Sigmoid colon (tissue), 4 donors: ENCODE measurements around the gene HYAL4.

Experiments
- POLR2AphosphoS5 ChIP-seq, 4 donors: sonication (generic); formaldehyde crosslinking; IDR thresholded peaks; one replicate each; pipeline ENCODE4 v1.6.1; 2017; ENCODE audit warnings: antibody characterized with exemption in 4 of 4
- TF ChIP-seq, protein P1 (sequence below), 4 experiments: fragments of 450-650 bp in 3 of 4; fragments of 200-600 bp in 1 of 4; IDR thresholded peaks; one replicate each; pipeline ENCODE4 v1.5.1; 2016 to 2019; ENCODE audit warnings: antibody characterized with exemption in 4 of 4, mild to moderate bottlenecking in 3 of 4, moderate library complexity in 2 of 4

DNA sequence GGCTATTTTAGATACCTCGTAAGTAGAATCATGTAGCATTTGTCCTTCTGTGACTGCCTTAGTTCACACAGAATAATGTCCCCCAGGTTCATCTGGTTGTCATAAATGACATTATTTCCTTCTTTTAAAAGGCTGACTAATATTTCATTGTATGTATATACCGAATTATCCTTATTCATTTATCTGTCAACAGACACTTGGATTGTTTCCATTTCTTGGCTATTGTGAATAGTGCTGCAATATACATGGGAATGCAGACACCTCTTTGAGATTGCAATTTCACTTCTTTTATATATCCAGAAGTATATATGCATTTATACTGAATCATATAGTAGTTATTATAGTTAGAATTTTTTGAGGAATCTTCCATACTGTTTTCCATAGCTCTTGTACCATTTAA lies 24.1 kb upstream of the HYAL4 start:
- TF ChIP-seq POLR2AphosphoS5 (IDR thresholded peaks at IDR 0.05): no peak
- TF ChIP-seq, protein P1, sequence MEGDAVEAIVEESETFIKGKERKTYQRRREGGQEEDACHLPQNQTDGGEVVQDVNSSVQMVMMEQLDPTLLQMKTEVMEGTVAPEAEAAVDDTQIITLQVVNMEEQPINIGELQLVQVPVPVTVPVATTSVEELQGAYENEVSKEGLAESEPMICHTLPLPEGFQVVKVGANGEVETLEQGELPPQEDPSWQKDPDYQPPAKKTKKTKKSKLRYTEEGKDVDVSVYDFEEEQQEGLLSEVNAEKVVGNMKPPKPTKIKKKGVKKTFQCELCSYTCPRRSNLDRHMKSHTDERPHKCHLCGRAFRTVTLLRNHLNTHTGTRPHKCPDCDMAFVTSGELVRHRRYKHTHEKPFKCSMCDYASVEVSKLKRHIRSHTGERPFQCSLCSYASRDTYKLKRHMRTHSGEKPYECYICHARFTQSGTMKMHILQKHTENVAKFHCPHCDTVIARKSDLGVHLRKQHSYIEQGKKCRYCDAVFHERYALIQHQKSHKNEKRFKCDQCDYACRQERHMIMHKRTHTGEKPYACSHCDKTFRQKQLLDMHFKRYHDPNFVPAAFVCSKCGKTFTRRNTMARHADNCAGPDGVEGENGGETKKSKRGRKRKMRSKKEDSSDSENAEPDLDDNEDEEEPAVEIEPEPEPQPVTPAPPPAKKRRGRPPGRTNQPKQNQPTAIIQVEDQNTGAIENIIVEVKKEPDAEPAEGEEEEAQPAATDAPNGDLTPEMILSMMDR (IDR thresholded peaks at IDR 0.05): no peak
